Measurements from ENCODE around the gene GNG2. TPM values are rescaled to one million over a fixed set of nuclear protein-coding genes. Genes with fewer than 3 reads are reported as not detected.

Gene GNG2
- total RNA-seq, 6 experiments from 2014 or later, result 2.4 to 6.0 (median 2.8) TPM

DNA sequence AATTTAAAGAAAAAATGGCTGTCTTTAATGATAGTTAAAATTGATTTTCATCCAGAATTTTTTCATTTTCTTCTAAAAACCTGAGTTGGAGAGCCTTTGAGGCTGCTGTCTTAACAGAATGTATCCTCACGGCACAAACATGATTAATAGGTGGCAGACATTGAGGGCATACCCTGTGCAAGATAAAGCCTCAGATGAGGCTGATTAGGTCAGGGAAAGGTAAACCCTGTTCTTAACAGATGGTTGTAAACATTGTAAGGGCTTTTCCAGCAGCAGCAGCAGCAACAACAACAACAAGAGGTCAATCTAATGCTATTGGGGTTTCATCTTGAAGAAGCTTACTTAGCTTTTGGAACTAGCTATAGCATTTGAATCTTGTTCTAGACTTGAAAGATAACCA lies 17.4 kb downstream of the GNG2 start:
- Mint-ChIP-seq H3K27ac (no peak overlapping the region), H3K4me1 (ENCODE audit: low read depth) (peaks cover 13% of the 10 kb centered on the region), H3K4me3 (no peak overlapping the region), H3K36me3 (ENCODE audit: low read depth) (no peaks in the 10 kb centered on the region), H3K9me3 (no peaks in the 10 kb centered on the region), H3K27me3 (ENCODE audit: insufficient read depth) (peaks cover 5% of the 10 kb centered on the region; the same call in 1 of the 2 replicates)
- TF ChIP-seq CTCF (IDR thresholded peaks at IDR 0.05), result no peak
- no peak for DNase-seq

DNA sequence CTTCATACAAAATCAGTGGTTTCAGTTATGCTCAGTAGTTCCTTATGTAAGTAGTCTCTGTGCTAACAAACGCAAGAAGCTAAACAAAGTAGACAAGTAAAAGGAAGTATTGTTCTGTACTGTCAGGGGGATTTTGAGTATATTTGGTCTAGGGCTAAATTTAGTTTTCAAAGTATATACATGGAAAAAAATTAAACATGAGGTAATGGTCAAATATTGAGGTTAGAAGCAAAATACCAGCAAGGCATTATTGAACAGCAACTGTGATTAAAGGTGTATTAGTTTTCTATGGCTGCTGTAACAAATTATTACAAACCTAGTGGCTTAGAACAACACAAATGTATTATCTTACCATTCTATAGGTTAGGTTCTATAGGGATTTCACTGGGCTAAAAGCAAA lies 18.8 kb downstream of the GNG2 start:
- Mint-ChIP-seq H3K4me3 (no peak overlapping the region), H3K27me3 (ENCODE audit: insufficient read depth) (peaks cover 5% of the 10 kb centered on the region; the same call in 1 of the 2 replicates), H3K27ac (no peak overlapping the region), H3K9me3 (no peaks in the 10 kb centered on the region), H3K36me3 (ENCODE audit: low read depth) (no peaks in the 10 kb centered on the region), H3K4me1 (ENCODE audit: low read depth) (peaks cover 10% of the 10 kb centered on the region)
- TF ChIP-seq CTCF (IDR thresholded peaks at IDR 0.05), result no peak
- DNase-seq, result no peak

DNA sequence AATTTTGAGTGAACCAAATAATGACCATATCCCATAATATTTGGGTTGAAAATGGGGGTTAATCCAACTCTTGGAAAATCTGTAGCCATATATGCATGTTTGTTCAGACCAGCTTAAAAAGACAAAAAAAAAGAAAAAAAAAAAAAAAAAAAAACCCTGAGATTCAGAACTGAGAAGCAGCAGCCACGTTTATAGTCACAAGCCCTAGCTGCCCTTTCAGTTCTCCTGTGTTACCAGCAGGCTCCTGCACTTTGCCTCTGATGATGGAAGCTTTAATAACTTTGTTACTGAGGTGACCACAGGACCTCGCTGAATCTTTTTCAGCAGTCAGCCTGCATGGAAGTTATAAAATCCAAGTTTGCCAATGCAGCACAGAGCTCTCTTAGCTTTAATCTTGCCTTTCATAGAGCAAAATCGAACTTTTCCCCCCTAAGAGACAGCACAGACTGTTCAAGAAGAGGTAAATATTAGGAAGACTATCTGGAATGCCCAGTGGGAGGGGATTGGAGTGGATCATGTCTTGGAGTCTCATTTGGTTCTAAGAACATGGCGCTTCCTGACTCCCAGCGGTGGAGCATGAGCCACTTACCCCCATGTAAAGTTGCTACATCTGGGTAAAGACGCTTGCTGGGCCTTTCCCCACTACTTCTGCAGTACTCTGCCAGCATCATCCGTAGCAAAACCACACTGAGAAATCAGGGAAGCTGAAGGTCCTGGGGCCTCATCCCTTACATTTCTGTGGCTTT lies 20.6 kb downstream of the GNG2 start:
- peaks cover 17% of the 10 kb centered on the region for H3K4me1 Mint-ChIP-seq (ENCODE audit: low read depth)
- H3K9me3 Mint-ChIP-seq, result no peaks in the 10 kb centered on the region
- no peak overlapping the region for H3K4me3 Mint-ChIP-seq
- H3K27ac Mint-ChIP-seq, result no peak overlapping the region
- no peaks in the 10 kb centered on the region for H3K36me3 Mint-ChIP-seq (ENCODE audit: low read depth)
- no peak for TF ChIP-seq CTCF (IDR thresholded peaks at IDR 0.05)
- DNase-seq, result no peak
- H3K27me3 Mint-ChIP-seq (ENCODE audit: insufficient read depth), result peaks cover 5% of the 10 kb centered on the region

DNA sequence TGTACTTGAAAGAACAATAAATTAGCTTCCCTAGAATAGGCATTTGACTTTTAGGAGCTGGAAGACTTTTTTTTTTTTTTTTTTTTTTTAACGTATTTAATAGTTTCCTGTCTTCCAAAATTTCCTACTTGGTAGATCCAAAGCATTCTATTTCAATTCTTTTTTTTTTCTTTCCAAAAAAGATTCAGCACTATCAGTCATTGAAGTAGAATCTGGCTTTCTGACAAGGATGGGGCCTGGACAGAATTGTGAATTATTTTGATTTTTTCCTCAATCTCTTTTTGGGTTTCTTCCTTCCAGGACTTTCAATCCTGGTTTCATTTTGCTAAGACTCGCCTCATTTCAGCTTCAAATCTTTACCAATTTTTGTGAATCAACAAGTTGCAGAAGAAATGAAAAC lies 21.2 kb downstream of the GNG2 start:
- peaks cover 7% of the 10 kb centered on the region for H3K27me3 Mint-ChIP-seq (ENCODE audit: insufficient read depth)
- H3K4me3 Mint-ChIP-seq, result no peak overlapping the region
- H3K9me3 Mint-ChIP-seq, result no peaks in the 10 kb centered on the region
- H3K36me3 Mint-ChIP-seq (ENCODE audit: low read depth), result no peaks in the 10 kb centered on the region
- peaks cover 17% of the 10 kb centered on the region for H3K4me1 Mint-ChIP-seq (ENCODE audit: low read depth)
- TF ChIP-seq CTCF (IDR thresholded peaks at IDR 0.05), result no peak
- no peak for DNase-seq
- H3K27ac Mint-ChIP-seq, result no peak overlapping the region

- DNase-seq, result no peak
- H3K27me3 Mint-ChIP-seq (ENCODE audit: insufficient read depth), result peaks cover 6% of the 10 kb centered on the region
- no peak overlapping the region for H3K4me3 Mint-ChIP-seq
- H3K4me1 Mint-ChIP-seq (ENCODE audit: low read depth), result peaks cover 17% of the 10 kb centered on the region
- H3K36me3 Mint-ChIP-seq (ENCODE audit: low read depth), result no peaks in the 10 kb centered on the region
- TF ChIP-seq CTCF (IDR thresholded peaks at IDR 0.05), result no peak
- H3K27ac Mint-ChIP-seq, result no peak overlapping the region
- H3K9me3 Mint-ChIP-seq, result no peaks in the 10 kb centered on the region
These were observed 22.8 kb downstream of the GNG2 start for GRCh38 chr14:51883232-51883631.

All from HFFc6 (cell line).